GM18909 (cell line): ENCODE data around the gene ARHGAP10.
"Not testable (repeated sequence)": the region's sequence is repeated elsewhere in the genome, so short reads cannot be mapped to it uniquely, and the experiment has no call there.

Source experiments
- ATAC-seq: cut with Tn5 transposase; IDR thresholded peaks from one replicate; pipeline ENCODE4 v1.9.1; 2021; ENCODE audit warnings: mild to moderate bottlenecking; ENCODE audit not compliant: unreplicated experiment, poor library complexity

Gene ARHGAP10

GRCh38 chr4:147874109-147874508 lies 142.2 kb downstream of the ARHGAP10 start:
- ATAC-seq, result no peak

GRCh38 chr4:147877308-147877771 lies 145.5 kb downstream of the ARHGAP10 start:
- no peak for ATAC-seq

- no peak for ATAC-seq
These were observed 147.8 kb downstream of the ARHGAP10 start for GRCh38 chr4:147879676-147880075.

GRCh38 chr4:147880511-147880910 lies 148.6 kb downstream of the ARHGAP10 start:
- no peak for ATAC-seq

GRCh38 chr4:147884536-147884935 lies 152.6 kb downstream of the ARHGAP10 start:
- ATAC-seq, result no peak

- not testable (repeated sequence) for ATAC-seq
These were observed 153.3 kb downstream of the ARHGAP10 start for GRCh38 chr4:147885216-147885615.

GRCh38 chr4:147891476-147892115 lies 159.7 kb downstream of the ARHGAP10 start:
- no peak for ATAC-seq

- ATAC-seq, result no peak
These were observed 167.6 kb downstream of the ARHGAP10 start for GRCh38 chr4:147899512-147899911.

GRCh38 chr4:147901388-147901787 lies 169.5 kb downstream of the ARHGAP10 start:
- no peak for ATAC-seq

GRCh38 chr4:147901916-147902315 lies 170.0 kb downstream of the ARHGAP10 start:
- no peak for ATAC-seq

GRCh38 chr4:147909225-147909624 lies 177.3 kb downstream of the ARHGAP10 start:
- ATAC-seq, result peak; percentile 37

GRCh38 chr4:147910315-147910714 lies 178.4 kb downstream of the ARHGAP10 start:
- ATAC-seq, result no peak

- not testable (repeated sequence) for ATAC-seq
These were observed 180.2 kb downstream of the ARHGAP10 start for GRCh38 chr4:147912106-147912505.

- peak; percentile 63 for ATAC-seq
These were observed 181.2 kb downstream of the ARHGAP10 start for GRCh38 chr4:147913137-147913536.

- ATAC-seq, result no peak
These were observed 184.5 kb downstream of the ARHGAP10 start for GRCh38 chr4:147916351-147916750.

GRCh38 chr4:147923381-147923780 lies 191.5 kb downstream of the ARHGAP10 start:
- ATAC-seq, result no peak

GRCh38 chr4:147923854-147924253 lies 192.0 kb downstream of the ARHGAP10 start:
- no peak for ATAC-seq

- no peak for ATAC-seq
These were observed 192.9 kb downstream of the ARHGAP10 start for GRCh38 chr4:147924604-147925412.

GRCh38 chr4:147927377-147928137 lies 195.7 kb downstream of the ARHGAP10 start:
- no peak for ATAC-seq

GRCh38 chr4:147928400-147928799 lies 196.5 kb downstream of the ARHGAP10 start:
- ATAC-seq, result no peak

GRCh38 chr4:147929746-147930145 lies 197.9 kb downstream of the ARHGAP10 start:
- no peak for ATAC-seq
